ENCODE data around the gene COQ8A. TPM values are rescaled to one million over a fixed set of nuclear protein-coding genes. Genes with fewer than 3 reads are reported as not detected.
"Not testable (repeated sequence)": the region's sequence is repeated elsewhere in the genome, so short reads cannot be mapped to it uniquely, and the experiment has no call there.

COQ8A gene
- total RNA-seq, 3 donors from 2014 or later = 51.8 to 307 (median 60.6) TPM

DNA sequence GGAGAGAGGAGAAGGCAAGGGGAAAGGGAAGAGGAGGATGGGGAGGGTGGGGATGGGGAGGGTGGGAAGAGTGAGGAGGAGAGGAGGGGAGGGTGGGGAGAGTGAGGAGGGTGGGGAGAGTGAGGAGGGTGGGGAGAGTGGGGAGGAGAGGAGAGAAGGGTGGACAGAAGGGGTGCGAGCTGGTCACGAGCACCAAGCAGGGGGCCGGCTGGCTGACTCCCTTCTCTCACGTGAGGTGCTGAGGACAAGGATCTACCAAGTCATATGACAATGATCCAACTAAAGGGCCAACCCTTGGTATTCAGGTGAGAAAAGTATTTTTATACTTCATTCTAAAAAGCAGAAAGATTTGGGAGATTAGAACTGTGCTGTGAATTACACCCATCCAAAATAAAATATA lies 51.8 kb downstream of the COQ8A start:
- TF ChIP-seq POLR2AphosphoS5 (IDR thresholded peaks at IDR 0.05) = no peak
- TF ChIP-seq, protein P1, sequence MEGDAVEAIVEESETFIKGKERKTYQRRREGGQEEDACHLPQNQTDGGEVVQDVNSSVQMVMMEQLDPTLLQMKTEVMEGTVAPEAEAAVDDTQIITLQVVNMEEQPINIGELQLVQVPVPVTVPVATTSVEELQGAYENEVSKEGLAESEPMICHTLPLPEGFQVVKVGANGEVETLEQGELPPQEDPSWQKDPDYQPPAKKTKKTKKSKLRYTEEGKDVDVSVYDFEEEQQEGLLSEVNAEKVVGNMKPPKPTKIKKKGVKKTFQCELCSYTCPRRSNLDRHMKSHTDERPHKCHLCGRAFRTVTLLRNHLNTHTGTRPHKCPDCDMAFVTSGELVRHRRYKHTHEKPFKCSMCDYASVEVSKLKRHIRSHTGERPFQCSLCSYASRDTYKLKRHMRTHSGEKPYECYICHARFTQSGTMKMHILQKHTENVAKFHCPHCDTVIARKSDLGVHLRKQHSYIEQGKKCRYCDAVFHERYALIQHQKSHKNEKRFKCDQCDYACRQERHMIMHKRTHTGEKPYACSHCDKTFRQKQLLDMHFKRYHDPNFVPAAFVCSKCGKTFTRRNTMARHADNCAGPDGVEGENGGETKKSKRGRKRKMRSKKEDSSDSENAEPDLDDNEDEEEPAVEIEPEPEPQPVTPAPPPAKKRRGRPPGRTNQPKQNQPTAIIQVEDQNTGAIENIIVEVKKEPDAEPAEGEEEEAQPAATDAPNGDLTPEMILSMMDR (IDR thresholded peaks at IDR 0.05) = no peak
- no peak for TF ChIP-seq POLR2A (IDR thresholded peaks at IDR 0.05)
- no peaks in the 10 kb centered on the region for H3K36me3 ChIP-seq
- H3K9me3 ChIP-seq = no peaks in the 10 kb centered on the region
- H3K27me3 ChIP-seq = no peaks in the 10 kb centered on the region
- H3K4me3 ChIP-seq = no peak overlapping the region
- no peak for DNase-seq (ENCODE audit: low spot score in 2 of 2)
- no peak overlapping the region for H3K27ac ChIP-seq
- H3K4me1 ChIP-seq = peaks cover 0 to 8% of the 10 kb centered on the region in 2 donors
- intact Hi-C loops (cut with DNase I; ENCODE audit: low total_unique reads) = no loop called here

GRCh38 chr1:226993814-226994585 lies 53.9 kb downstream of the COQ8A start:
- Histone ChIP-seq H3K36me3 (no peaks in the 10 kb centered on the region), H3K27me3 (no peaks in the 10 kb centered on the region), H3K27ac (no peak overlapping the region), H3K4me1 (no peaks in the 10 kb centered on the region), H3K4me3 (no peak overlapping the region), H3K9me3 (no peaks in the 10 kb centered on the region)
- TF ChIP-seq POLR2AphosphoS5 (IDR thresholded peaks at IDR 0.05) = no peak
- TF ChIP-seq, protein P1 (IDR thresholded peaks at IDR 0.05) = no peak
- TF ChIP-seq POLR2A (IDR thresholded peaks at IDR 0.05) = no peak
- intact Hi-C loops (cut with DNase I; ENCODE audit: low total_unique reads) = no loop called here
- no peak for DNase-seq (ENCODE audit: low spot score in 2 of 2)

DNA sequence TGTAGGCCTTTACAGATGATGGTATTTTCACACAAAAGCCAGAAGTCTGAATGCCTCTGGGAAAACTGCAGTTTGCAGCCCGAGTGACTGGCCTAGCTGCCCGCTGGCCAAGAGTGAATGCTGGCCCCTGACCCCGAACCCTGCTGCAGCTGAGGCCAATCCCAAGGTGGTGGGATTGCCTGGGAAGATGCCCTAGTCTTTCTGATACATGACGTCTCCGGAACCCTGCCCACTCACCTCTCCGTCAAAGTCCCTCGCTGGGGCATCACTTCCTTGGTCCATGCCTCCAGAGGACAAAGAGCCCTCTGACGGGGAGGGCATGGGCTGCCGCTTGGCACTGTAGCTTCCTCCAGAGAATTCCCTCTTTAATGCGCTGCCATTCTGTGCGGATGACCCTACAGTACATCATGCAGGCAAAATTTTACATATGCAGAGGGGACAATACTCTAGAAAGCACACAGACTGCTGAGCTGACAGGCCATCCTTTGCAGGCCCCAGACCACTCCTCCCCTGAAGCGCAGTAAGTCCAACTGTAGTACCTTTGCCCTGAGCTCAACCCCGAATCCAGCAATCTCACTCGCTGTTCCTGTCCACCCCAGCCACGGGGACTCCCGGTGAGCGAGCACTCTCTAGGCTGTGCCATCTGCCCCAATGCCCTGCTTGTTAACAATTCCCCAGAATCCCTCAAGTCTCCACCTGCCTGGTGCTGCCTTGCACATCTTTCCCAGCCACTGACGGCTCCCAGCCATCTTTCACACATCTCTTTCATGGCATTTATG lies 54.7 kb downstream of the COQ8A start:
- intact Hi-C loops (cut with DNase I; ENCODE audit: low total_unique reads) = no loop called here
- Histone ChIP-seq H3K4me3 (no peak overlapping the region), H3K36me3 (no peaks in the 10 kb centered on the region), H3K27me3 (no peaks in the 10 kb centered on the region), H3K4me1 (no peaks in the 10 kb centered on the region), H3K27ac (no peak overlapping the region), H3K9me3 (no peaks in the 10 kb centered on the region)
- TF ChIP-seq, protein P1 (IDR thresholded peaks at IDR 0.05) = no peak
- TF ChIP-seq POLR2AphosphoS5 (IDR thresholded peaks at IDR 0.05) (no peak), POLR2A (IDR thresholded peaks at IDR 0.05) (no peak)
- no peak for DNase-seq (ENCODE audit: low spot score in 2 of 2)

DNA sequence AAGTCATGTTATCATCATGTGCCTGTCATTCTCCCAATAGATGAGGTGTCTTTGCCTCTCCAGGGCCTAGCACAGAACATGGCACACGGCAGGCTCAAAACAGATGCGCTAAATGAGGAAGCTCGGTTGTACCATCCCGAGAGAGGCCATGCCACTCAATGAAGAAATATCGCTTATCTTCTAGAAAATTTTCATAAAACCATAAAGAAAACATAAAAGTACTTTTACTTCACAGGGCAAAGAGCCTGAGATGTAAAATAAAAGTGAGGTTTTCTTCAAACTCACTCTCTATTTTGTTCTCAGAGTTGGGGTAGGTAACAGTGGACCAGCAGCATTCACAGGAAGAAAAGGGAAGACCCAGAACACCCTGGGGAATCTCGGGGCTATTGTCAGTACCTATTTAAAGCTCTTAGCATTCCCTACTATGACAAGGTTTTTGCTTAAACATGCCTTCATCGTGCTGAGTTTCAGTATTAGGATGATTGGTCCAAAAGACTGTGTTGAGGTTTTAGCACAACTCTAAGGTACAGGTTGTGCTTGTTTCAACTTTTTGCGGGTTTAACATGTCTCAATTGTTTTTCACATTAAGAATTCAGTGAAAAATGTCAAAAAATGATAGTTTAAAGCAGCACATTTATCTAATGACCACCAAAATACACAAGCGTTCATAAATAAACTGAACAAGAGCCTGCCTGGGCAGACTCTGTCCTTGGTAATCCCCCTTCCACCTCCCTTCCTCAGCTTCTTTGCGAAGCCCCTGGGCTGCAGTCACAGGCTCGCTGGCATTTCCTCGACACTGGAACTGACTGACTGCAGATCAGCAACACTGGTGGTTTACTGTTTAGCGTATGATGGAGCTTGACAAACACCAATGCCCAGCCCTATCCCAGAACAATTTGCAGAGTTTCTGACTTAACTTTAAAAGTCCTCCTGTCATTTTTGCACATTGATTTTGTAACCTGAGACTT lies 55.6 kb downstream of the COQ8A start:
- TF ChIP-seq POLR2A (IDR thresholded peaks at IDR 0.05) (no peak), POLR2AphosphoS5 (IDR thresholded peaks at IDR 0.05) (no peak)
- TF ChIP-seq, protein P1 (IDR thresholded peaks at IDR 0.05) = no peak
- H3K9me3 ChIP-seq = no peaks in the 10 kb centered on the region
- no peaks in the 10 kb centered on the region for H3K27me3 ChIP-seq
- H3K4me1 ChIP-seq = no peaks in the 10 kb centered on the region
- H3K27ac ChIP-seq = no peak overlapping the region
- intact Hi-C loops (cut with DNase I; ENCODE audit: low total_unique reads) = no loop called here
- DNase-seq (ENCODE audit: low spot score in 2 of 2) = no peak
- no peak overlapping the region for H3K4me3 ChIP-seq
- H3K36me3 ChIP-seq = no peaks in the 10 kb centered on the region

GRCh38 chr1:226999579-226999978 lies 59.5 kb downstream of the COQ8A start:
- DNase-seq (ENCODE audit: low spot score in 2 of 2); H3K27ac ChIP-seq; H3K9me3 ChIP-seq; H3K27me3 ChIP-seq; intact Hi-C loops (cut with DNase I; ENCODE audit: low total_unique reads); H3K4me3 ChIP-seq; H3K4me1 ChIP-seq; H3K36me3 ChIP-seq: not testable (repeated sequence)
